Glomerular visceral epithelial cell (primary cell): ENCODE results near the gene PPIL3.

ENCODE experiments used
- DNase-seq: peaks from one replicate; pipeline ENCODE4 v3.0.0-alpha.2; 2016; ENCODE audit errors: extremely low spot score

PPIL3 gene

GRCh38 chr2:200860092-200860795, 28.6 kb downstream of the PPIL3 start:
- no peak for DNase-seq

DNA sequence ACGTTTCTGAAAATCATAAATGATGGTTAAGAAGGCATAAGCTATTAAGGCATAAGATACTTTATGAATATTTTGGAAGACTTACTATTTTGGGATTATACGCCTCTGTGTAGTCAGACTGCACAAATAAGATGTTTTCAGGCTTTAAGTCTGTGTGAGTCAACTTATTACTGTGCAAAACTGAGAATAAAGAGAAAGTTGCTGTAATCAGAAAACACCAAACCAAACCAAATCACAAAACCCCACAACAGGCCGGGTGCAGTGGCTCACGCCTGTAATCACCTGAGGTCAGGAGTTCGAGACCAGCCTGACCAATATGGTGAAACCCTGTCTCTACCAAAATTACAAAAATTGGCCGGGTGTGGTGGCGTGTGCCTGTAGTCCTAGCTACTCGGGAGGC, 32.1 kb downstream of the PPIL3 start:
- no peak for DNase-seq

- no peak for DNase-seq
These were observed 36.3 kb downstream of the PPIL3 start for GRCh38 chr2:200852605-200853004.

DNA sequence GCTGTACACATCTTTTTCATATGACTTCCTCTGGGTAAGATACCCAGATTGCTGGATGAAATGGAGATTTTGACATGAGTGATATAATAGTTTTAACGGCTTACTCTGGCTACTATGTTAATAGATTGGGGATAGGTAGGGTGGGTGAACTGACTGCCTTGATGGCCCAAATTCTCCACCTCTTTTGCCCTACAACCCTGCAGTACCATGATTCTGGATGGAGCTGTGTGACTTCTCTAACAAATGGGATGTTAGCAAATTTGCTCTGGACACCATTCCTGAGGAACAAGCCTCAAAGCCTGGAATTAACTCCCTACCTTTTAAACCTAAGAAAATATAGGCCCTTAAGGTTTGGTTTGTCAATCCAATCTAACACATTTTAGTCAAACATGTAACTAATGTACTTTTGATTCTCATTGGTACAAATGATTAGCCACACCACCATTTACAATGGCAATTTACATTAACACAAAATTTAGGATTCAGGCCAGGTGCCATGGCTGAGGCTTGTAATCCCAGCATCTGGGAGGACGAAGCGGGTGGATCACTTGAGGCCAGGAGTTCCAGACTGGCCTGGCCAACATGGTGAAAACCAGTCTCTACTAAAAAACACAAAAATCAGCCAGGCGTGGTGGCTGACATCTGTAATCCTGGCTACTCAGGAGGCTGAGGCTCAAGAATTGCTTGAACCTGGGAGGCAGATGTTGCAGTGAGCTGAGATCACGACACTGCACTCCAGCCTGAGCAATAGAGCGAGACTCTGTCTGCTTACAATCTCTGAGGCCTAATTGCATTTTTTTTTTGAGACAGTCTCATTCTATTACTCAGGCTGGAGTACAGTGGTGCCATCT, 37.3 kb downstream of the PPIL3 start:
- no peak for DNase-seq

DNA sequence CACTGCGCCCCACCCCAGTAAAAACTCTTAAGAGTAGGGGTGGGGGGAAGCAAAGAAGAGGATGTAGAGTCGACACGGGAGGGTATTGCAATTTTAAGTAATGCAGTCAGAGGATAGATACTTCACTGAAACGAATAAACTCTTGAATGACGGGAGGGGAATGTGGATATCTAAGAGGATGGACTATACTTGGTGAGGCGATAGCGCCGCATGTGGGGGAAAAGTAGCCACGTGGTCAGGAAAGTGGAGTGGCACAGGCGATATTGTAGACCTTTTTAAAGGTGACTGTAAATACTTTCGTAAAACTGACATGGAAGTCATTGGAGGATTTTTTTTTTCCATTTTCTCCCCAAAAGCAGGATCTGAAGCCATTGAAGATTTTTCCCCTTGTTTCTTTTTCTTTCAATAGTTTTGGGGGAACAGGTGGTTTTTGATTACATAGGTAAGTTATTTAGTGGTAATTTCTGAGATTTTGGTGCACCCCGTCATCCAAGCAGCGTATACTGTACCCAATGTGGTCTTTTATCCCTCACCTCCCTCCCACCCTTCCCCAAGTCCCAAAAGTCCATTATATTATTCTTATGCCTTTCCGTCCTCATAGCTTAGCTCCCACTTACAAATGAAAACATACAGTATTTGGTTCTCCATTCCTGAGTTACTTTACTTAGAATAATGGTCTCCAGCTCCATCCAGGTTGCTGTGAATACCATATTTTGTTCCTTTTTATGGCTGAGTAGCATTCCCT, 38.2 kb downstream of the PPIL3 start:
- no peak for DNase-seq

- DNase-seq = no peak
These were observed 40.9 kb downstream of the PPIL3 start for GRCh38 chr2:200847939-200848338.

- no peak for DNase-seq
These were observed 41.6 kb downstream of the PPIL3 start for GRCh38 chr2:200847269-200847668.

DNA sequence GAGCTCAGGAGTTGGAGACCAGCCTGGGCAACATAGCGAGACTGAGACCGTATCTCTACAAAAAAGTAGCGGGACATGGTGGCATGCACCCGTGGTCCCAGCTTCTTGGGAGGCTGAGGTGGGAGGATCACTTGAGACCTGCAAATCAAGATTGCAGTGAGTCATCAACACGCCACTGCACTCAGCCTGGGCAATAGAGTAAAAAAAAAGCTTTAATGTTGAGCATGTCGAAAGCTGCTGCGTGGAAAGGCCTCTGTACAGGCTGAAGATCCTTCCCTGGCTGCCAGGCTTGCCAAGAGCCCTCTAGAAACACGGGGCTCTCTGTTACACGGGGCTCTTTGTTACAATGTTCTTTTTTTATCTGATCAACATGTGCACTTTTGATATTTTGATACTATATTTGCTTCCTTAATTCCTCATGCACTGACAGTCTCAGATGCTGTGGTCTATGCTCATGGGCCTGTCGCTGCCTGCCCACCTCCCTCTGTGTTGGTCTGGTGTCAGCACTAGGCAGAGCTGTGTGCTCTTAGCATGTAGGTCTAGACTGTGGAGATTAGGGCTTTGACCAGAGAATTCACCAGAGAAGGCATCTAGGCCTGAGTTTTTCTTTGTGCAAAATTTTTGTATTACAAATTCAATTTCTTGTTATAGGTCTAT, 43.1 kb downstream of the PPIL3 start:
- no peak for DNase-seq

DNA sequence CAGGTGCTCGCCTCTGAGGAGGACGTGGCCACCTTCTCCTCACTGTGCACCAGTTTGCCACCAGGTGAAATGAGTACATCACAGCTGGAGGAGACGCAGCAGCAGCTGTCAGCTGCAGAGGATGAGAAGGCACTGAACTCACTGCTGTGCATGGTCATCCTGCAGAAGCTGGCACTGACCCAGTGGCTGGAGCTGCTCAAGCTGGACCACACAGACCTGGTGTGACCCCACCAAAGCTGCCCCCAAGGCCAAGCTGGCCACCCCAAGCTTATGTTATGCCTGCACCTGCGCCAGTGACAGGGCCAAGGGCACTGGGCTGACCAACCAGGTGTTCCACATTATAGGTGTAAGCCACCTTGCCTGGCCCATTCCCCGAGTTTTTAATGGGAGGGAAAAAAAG, 43.7 kb downstream of the PPIL3 start:
- DNase-seq = no peak

- DNase-seq = no peak
These were observed 44.6 kb downstream of the PPIL3 start for GRCh38 chr2:200843993-200844948.

GRCh38 chr2:200839513-200839912, 49.4 kb downstream of the PPIL3 start:
- no peak for DNase-seq

GRCh38 chr2:200834701-200835100, 54.2 kb downstream of the PPIL3 start:
- DNase-seq = no peak

DNA sequence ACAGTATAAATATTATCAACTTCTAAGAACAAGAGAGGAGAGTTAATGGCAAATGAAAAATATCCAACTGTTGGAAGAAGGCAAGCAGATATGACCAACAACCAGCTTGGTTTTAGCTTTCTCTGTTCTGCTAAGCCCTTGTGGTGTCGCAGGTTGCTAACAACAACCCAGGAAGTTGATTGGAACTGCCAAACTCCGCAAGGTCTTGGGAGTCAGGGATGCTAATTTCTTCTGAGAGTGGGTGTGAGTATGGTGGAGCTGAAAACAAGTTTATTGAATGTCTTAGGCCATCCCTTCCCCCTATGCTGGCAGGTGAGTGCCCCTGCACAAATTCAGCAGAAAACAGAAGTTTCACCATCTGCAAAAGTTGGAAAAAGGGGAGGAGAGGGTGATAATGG, 59.6 kb downstream of the PPIL3 start:
- DNase-seq = no peak

DNA sequence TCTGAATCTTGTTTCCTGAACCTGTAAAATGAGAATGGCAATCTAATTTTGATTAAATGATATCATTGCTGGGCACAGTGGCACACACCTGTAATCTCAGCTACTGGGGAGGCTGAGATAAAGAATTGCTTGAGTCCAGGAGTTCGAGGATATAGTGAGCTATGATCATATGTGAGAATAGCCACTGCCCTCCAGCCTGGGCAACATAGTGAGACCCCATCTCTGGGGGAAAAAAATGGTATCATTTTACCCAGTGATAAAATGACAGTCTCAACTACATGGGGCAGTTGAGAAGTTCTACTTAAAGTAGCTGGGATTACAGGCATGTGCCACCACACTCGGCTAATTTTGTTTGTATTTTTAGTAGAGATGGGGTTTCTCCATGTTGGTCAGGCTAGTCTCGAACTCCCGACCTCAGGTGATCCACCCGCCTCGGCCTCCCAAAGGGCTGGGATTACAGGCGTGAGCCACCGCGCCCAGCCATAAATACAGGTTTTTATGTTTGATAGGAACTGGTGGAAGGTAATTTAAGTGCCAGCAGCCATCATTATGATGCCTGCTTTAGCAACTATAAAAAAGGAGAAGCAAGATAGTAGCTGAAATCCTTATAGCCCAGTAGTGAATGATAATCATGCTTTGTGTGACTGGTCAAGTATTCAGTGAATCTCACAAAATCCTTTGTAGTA, 60.2 kb downstream of the PPIL3 start:
- no peak for DNase-seq

DNA sequence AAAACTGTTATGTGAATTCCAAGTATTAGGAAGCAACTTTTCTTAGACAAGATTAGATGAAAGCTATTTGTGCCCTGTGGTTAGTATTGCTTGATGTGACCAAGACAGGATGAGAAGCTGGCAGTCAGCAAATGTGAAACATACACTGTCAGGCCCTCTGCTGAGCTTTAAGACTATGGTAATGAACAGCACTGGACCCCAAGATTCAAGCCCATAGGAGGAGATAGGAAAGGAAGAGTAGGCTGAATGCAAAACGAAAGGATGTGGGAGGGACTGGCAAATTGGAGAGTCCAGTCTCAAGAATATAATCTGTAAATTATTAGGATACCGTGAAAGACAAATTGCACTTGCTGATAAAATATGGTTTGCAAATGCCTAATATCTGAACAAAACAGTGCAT, 60.8 kb downstream of the PPIL3 start:
- no peak for DNase-seq

DNA sequence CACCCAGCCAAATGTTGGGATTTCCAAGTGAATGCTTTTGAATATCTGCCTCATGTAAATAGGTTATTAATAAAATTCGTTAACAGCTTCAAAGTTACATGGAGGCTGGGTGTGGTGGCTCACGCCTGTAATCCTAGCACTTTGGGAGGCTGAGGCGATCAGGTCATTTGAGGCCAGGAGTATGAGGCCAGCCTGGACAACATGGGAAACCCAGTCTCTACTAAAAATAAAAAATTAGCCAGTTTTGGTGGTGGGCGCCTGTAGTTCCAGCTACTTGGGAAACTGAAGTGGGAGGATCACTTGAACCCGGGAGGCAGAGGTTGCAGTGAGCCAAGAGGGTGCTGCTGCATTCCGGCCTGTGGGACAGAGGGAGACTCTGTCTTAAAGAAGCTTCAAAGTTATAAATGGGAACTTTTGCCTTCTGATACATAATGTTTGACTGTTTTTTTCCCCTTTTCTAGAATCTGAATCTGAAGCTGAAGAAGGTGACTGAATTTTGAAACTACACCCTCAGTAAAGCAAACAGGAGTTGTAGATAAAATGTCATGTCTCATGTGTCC, 67.1 kb downstream of the PPIL3 start:
- DNase-seq = no peak
